22Rv1 (cell line): ENCODE data around the gene GABRB1.

Experiments
- H3K27ac ChIP-seq: fragments of 450-650 bp; 2 replicates; pipeline ENCODE4 v1.5.1; 2017
- ZFX ChIP-seq: fragments of 450-650 bp; IDR thresholded peaks from 2 replicates; pipeline ENCODE4 v1.6.1; 2017; ENCODE audit warnings: antibody characterized with exemption, borderline replicate concordance
- TF ChIP-seq, protein P1 (sequence below): fragments of 450-650 bp; IDR thresholded peaks from 2 replicates; pipeline ENCODE4 v1.5.1; 2017; ENCODE audit warnings: mild to moderate bottlenecking

The GABRB1 gene

DNA sequence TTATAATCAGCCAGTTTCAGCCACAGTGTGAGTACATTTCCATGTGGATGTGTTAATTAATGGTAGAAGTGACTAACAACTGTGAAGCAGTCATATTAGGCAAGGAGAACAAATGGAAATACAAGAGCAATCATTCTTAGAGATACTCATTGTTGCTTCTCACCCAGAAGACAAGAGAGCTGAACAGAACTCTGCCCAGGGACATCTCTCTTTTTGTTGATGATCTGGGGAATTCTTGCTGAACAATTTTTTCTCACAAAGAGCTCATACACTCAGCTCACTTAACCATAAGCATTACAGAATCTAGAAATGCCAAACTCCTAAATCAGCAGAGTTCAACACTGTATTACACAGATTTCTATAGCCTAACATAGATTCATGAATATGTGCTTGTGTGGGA is 282.0 kb downstream of the GABRB1 start:
- TF ChIP-seq, protein P1, sequence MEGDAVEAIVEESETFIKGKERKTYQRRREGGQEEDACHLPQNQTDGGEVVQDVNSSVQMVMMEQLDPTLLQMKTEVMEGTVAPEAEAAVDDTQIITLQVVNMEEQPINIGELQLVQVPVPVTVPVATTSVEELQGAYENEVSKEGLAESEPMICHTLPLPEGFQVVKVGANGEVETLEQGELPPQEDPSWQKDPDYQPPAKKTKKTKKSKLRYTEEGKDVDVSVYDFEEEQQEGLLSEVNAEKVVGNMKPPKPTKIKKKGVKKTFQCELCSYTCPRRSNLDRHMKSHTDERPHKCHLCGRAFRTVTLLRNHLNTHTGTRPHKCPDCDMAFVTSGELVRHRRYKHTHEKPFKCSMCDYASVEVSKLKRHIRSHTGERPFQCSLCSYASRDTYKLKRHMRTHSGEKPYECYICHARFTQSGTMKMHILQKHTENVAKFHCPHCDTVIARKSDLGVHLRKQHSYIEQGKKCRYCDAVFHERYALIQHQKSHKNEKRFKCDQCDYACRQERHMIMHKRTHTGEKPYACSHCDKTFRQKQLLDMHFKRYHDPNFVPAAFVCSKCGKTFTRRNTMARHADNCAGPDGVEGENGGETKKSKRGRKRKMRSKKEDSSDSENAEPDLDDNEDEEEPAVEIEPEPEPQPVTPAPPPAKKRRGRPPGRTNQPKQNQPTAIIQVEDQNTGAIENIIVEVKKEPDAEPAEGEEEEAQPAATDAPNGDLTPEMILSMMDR = no peak
- no peak for TF ChIP-seq ZFX
- H3K27ac ChIP-seq = no peak overlapping the region

- H3K27ac ChIP-seq = no peak overlapping the region
- TF ChIP-seq, protein P1 = no peak
- TF ChIP-seq ZFX = no peak
Measured at GRCh38 chr4:47315346-47315745, 284.0 kb downstream of the GABRB1 start.

- H3K27ac ChIP-seq = no peak overlapping the region
- no peak for TF ChIP-seq ZFX
- TF ChIP-seq, protein P1 = no peak
Measured at GRCh38 chr4:47326025-47326424, 294.7 kb downstream of the GABRB1 start.

DNA sequence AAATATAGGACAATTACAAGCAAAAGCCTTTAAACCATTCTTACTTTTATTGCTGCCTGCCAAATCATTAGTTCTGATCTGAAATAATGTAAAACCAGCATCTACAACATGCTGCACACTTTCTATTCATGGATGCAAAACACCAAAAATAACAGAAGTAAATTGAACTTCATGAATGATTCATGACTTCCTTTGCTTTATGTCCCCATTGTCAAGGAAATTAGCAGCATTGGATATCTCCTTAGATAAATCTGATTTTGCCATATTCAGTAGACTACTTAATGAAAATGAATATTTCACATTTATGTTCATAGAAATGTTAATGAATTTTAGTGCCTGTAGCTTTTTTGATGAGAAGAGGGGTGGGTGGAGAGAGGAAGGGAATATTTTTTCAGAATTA is 299.5 kb downstream of the GABRB1 start:
- H3K27ac ChIP-seq = no peak overlapping the region
- TF ChIP-seq, protein P1 = no peak
- TF ChIP-seq ZFX = no peak

GRCh38 chr4:47334652-47335051 is 303.3 kb downstream of the GABRB1 start:
- H3K27ac ChIP-seq = no peak overlapping the region
- TF ChIP-seq, protein P1 = no peak
- no peak for TF ChIP-seq ZFX

GRCh38 chr4:47337893-47338292 is 306.5 kb downstream of the GABRB1 start:
- TF ChIP-seq ZFX = no peak
- TF ChIP-seq, protein P1 = no peak
- no peak overlapping the region for H3K27ac ChIP-seq

- H3K27ac ChIP-seq = no peak overlapping the region
- no peak for TF ChIP-seq ZFX
- TF ChIP-seq, protein P1 = no peak
Measured at GRCh38 chr4:47340914-47341313, 309.5 kb downstream of the GABRB1 start.
